ENCODE results near the gene PI4KA.

DNA sequence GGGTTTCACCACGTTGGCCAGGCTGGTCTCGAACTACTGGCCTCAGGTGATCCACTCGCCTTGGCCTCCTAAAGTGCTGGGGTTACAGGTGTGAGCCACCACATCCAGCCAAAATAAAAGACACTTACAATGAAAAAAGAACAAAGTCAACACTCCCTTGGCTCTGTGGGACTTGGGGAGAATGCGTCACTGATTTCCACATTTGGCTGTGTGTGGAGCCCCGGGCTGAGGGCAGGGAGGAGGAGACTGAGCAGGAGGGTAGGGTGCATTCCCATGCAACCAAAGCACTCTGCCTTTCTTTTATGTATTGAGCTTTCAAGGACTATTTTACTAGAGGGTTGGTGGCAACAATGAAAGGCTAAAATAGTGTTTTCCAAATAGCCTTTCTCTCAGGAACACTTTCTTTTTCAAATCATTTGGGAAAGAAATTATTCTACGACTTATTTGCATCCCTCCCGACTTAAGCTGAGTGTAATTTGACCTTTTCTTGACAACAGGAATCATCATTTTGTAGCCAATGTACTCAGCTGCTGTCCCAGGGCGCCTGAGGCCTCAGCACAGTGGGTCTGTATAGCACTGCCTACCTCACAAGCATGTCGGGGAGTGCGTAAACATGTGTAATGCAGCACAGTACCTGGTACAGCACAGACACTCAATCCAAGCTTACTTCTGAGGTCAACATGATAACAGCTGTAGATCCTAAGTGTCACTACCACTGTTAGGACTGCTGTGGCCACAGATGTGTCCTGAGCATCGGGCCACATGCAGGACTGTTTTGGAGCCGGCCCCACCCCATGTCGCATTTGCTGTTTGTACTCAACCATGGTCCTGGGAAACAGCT, 94.8 kb downstream of the PI4KA start:
- TF ChIP-seq, protein P1, sequence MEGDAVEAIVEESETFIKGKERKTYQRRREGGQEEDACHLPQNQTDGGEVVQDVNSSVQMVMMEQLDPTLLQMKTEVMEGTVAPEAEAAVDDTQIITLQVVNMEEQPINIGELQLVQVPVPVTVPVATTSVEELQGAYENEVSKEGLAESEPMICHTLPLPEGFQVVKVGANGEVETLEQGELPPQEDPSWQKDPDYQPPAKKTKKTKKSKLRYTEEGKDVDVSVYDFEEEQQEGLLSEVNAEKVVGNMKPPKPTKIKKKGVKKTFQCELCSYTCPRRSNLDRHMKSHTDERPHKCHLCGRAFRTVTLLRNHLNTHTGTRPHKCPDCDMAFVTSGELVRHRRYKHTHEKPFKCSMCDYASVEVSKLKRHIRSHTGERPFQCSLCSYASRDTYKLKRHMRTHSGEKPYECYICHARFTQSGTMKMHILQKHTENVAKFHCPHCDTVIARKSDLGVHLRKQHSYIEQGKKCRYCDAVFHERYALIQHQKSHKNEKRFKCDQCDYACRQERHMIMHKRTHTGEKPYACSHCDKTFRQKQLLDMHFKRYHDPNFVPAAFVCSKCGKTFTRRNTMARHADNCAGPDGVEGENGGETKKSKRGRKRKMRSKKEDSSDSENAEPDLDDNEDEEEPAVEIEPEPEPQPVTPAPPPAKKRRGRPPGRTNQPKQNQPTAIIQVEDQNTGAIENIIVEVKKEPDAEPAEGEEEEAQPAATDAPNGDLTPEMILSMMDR (IDR thresholded peaks at IDR 0.05), result no peak
- TF ChIP-seq EZH2 (IDR thresholded peaks at IDR 0.05) (no peak), EZH2phosphoT487 (IDR thresholded peaks at IDR 0.05) (no peak)

Measured in neural progenitor cell (in vitro differentiated cells).